K562 (cell line): ENCODE measurements around the gene CAMK2N1. TPM values are rescaled to one million over a fixed set of nuclear protein-coding genes. Genes with fewer than 3 reads are reported as not detected.

ENCODE experiments used
- CREM ChIP-seq: IDR thresholded peaks from 2 replicates; pipeline ENCODE4 v1.6.1; 2014; ENCODE audit warnings: antibody characterized with exemption, low read depth
- FOXK1 ChIP-seq: sonication (generic); formaldehyde crosslinking; IDR thresholded peaks from 2 replicates; pipeline ENCODE4 v1.8.0; 2022; ENCODE audit warnings: missing genetic modification reagents, mild to moderate bottlenecking, borderline replicate concordance
- KAT7 ChIP-seq: sonication (generic); formaldehyde crosslinking; IDR thresholded peaks from 2 replicates; pipeline ENCODE4 v1.8.0; 2022; ENCODE audit warnings: missing genetic modification reagents, mild to moderate bottlenecking, borderline replicate concordance
- KDM4B ChIP-seq, 2 experiments: fragments of 450-650 bp in 1 of 2; sonication (generic) in 1 of 2; IDR thresholded peaks; 2 replicates each; pipeline ENCODE4 v1.6.1; 2016 to 2017; ENCODE audit warnings: borderline replicate concordance in 2 of 2, antibody characterized with exemption in 1 of 2, low read depth in 1 of 2, mild to moderate bottlenecking in 1 of 2
- LCOR ChIP-seq: sonication (generic); formaldehyde crosslinking; IDR thresholded peaks from 2 replicates; pipeline ENCODE4 v1.8.0; 2022; ENCODE audit warnings: mild to moderate bottlenecking, missing genetic modification reagents
- NCOR1 ChIP-seq: fragments of 450-650 bp; IDR thresholded peaks from 2 replicates; pipeline ENCODE4 v1.6.1; 2016; ENCODE audit warnings: mild to moderate bottlenecking, moderate library complexity
- PCBP1 ChIP-seq: fragments of 200-400 bp; formaldehyde crosslinking; IDR thresholded peaks from 2 replicates; pipeline ENCODE4 v1.6.1; 2018; ENCODE audit warnings: mild to moderate bottlenecking, low read depth, low read length; ENCODE audit not compliant: poor library complexity, severe bottlenecking
- RAD21 ChIP-seq, 2 experiments: fragments of 250-450 bp in 1 of 2; fragments of 450-650 bp in 1 of 2; sonication (Bioruptor Pico) in 1 of 2; formaldehyde crosslinking in 1 of 2; IDR thresholded peaks in 1 of 2; conservative IDR thresholded peaks in 1 of 2; 2 replicates each; pipeline versions ENCODE4 v1.4.0 to v1.8.0; 2020 to 2022; ENCODE audit warnings: mild to moderate bottlenecking in 2 of 2, moderate library complexity in 1 of 2
- RCOR1 ChIP-seq, 2 experiments: IDR thresholded peaks; 2 replicates each; pipeline ENCODE4 v1.6.1; 2012; ENCODE audit warnings: low read depth in 2 of 2, low read length in 2 of 2, borderline replicate concordance in 1 of 2, improper control_type of control experiment in 1 of 2
- SMARCA5 ChIP-seq: fragments of 450-650 bp; IDR thresholded peaks from 2 replicates; pipeline ENCODE4 v1.6.1; 2016
- SREBF1 ChIP-seq: fragments of 150-350 bp; IDR thresholded peaks from 2 replicates; pipeline ENCODE4 v1.6.1; 2014; ENCODE audit warnings: antibody characterized with exemption, low read depth, low read length, borderline replicate concordance
- ZNF124 ChIP-seq: sonication (generic); formaldehyde crosslinking; IDR thresholded peaks from 2 replicates; pipeline ENCODE4 v1.8.1; 2022; ENCODE audit warnings: missing genetic modification reagents
- ZNF583 ChIP-seq: fragments of 250-450 bp; sonication (Bioruptor Pico); IDR thresholded peaks from 2 replicates; pipeline ENCODE4 v1.4.0; 2020
- polyA plus RNA-seq, 8 experiments: library from polyadenylated mRNA; depleted of rRNA in 4 of 8; stranded (reverse) in 5 of 8; unstranded in 3 of 8; fragments of >200 nt; fragmentation: Nextera tagmentation in 2 of 8; fragmentation: Illumina TruSeq in 1 of 8; extraction: Ambion mirVana in 2 of 8; extraction: Trizol in 1 of 8; gene quantifications; 2 replicates each; pipeline versions ENCODE4 v1.2.1 to v1.2.3, GENCODE V29; 2011 to 2014; ENCODE audit warnings: inconsistent platforms in 1 of 8, missing spikeins in 1 of 8
- total RNA-seq, 7 experiments: library from RNA; depleted of rRNA in 6 of 7; stranded (reverse); fragments of >200 nt in 6 of 7; fragmentation: Illumina TruSeq in 2 of 7; extraction: Trizol in 2 of 7; gene quantifications; 2 replicates each; pipeline versions ENCODE4 v1.2.1 to v1.2.3, GENCODE V29; 2011 to 2021; ENCODE audit warnings: low replicate concordance in 1 of 7
- TF ChIP-seq, protein P1 (sequence below): fragments of 250-450 bp; sonication (Bioruptor Pico); IDR thresholded peaks from 2 replicates; pipeline ENCODE4 v1.5.1; 2021; ENCODE audit warnings: mild to moderate bottlenecking
- TF ChIP-seq, protein P2 (sequence below): sonication (generic); formaldehyde crosslinking; IDR thresholded peaks from 2 replicates; pipeline ENCODE4 v1.8.1; 2022; ENCODE audit warnings: missing genetic modification reagents
- TF ChIP-seq, protein P3 (sequence below): sonication (generic); formaldehyde crosslinking; IDR thresholded peaks from 2 replicates; pipeline ENCODE4 v1.8.1; 2023; ENCODE audit warnings: mild to moderate bottlenecking, missing genetic modification reagents
- TF ChIP-seq, protein P4 (sequence below): fragments of 250-450 bp; sonication (Bioruptor Pico); IDR thresholded peaks from 2 replicates; pipeline ENCODE4 v1.4.0; 2020; ENCODE audit warnings: mild to moderate bottlenecking, moderate library complexity, borderline replicate concordance
- TF ChIP-seq, protein P5 (sequence below): sonication (generic); formaldehyde crosslinking; IDR thresholded peaks from 2 replicates; pipeline ENCODE4 v1.8.0; 2022; ENCODE audit warnings: mild to moderate bottlenecking, low read depth, missing genetic modification reagents

CAMK2N1 gene
- total and polyA plus RNA-seq, 9 of the 15 experiments (the other 6 are each of a cell fraction or from before 2014, with no cell fraction given): 0.09 to 1.4 (median 0.34) TPM

DNA sequence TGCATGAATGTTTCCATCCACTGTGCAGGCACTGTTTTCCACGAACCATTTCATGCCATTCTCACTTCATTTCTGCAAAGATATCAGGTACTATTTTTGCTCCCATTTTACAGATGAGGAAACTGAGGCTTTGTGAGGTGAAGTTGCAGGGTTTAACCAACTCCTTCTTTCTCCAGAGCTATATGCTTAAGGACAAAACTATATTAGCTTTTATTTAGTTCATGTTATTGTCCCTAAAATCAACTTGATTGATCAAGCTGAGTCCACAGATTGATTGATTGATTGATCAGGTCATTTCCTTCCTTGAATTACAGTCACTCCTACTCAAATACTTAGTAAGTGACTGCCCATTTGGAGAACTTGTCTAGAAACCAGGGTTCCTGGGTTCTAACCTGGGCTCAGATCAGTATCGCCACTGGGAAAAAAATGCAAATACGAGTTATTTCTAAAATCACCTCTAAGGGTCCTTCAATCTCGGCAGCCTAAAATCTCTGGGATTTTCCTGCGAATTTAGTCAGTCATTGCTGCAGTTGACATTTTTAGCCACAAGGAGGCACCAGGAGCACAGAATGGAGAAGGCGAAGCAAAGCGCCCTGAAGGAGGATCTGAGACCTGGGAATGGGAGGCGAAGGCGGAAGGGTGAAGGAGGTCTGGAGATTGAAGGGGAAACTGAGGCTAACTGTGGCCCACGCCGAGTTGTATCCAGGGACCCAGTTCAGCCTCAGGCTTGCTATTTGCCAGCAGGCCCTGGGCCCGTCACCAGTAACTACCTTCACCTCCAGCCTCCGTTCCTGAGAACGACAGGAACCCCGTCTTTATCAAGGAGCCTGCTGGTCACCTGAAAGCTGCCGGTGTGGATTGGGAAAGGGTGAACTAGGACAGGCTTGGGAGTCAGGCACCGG, 36.2 kb upstream of the CAMK2N1 start (continued):
- no peak for TF ChIP-seq PCBP1
- no peak for TF ChIP-seq SREBF1
- TF ChIP-seq, protein P1, sequence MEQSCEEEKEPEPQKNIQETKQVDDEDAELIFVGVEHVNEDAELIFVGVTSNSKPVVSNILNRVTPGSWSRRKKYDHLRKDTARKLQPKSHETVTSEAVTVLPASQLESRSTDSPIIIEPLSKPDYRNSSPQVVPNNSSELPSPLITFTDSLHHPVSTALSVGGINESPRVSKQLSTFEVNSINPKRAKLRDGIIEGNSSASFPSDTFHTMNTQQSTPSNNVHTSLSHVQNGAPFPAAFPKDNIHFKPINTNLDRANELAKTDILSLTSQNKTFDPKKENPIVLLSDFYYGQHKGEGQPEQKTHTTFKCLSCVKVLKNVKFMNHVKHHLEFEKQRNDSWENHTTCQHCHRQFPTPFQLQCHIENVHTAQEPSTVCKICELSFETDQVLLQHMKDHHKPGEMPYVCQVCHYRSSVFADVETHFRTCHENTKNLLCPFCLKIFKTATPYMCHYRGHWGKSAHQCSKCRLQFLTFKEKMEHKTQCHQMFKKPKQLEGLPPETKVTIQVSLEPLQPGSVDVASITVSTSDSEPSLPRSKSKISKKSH: no peak
- TF ChIP-seq NCOR1: no peak
- TF ChIP-seq KDM4B (IDR thresholded peaks at IDR 0.05; ENCODE audit: borderline replicate concordance in 2 of 2, low read depth in 1 of 2): no peak
- TF ChIP-seq ZNF583 (CRISPR knock-in tag): no peak
- no peak for TF ChIP-seq ZNF124 (CRISPR knock-in tag)
- TF ChIP-seq, protein P2, sequence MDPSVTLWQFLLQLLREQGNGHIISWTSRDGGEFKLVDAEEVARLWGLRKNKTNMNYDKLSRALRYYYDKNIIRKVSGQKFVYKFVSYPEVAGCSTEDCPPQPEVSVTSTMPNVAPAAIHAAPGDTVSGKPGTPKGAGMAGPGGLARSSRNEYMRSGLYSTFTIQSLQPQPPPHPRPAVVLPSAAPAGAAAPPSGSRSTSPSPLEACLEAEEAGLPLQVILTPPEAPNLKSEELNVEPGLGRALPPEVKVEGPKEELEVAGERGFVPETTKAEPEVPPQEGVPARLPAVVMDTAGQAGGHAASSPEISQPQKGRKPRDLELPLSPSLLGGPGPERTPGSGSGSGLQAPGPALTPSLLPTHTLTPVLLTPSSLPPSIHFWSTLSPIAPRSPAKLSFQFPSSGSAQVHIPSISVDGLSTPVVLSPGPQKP (CRISPR knock-in tag): no peak
- TF ChIP-seq, protein P3, sequence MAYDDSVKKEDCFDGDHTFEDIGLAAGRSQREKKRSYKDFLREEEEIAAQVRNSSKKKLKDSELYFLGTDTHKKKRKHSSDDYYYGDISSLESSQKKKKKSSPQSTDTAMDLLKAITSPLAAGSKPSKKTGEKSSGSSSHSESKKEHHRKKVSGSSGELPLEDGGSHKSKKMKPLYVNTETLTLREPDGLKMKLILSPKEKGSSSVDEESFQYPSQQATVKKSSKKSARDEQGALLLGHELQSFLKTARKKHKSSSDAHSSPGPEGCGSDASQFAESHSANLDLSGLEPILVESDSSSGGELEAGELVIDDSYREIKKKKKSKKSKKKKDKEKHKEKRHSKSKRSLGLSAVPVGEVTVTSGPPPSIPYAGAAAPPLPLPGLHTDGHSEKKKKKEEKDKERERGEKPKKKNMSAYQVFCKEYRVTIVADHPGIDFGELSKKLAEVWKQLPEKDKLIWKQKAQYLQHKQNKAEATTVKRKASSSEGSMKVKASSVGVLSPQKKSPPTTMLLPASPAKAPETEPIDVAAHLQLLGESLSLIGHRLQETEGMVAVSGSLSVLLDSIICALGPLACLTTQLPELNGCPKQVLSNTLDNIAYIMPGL (CRISPR knock-in tag): no peak
- TF ChIP-seq CREM: 0 out of 2 replicates have a peak, but pooled peaks have one; percentile 36
- peak; percentile 53; the same call in 1 of the 2 replicates for TF ChIP-seq LCOR (CRISPR knock-in tag)
- peak; percentile 82 for TF ChIP-seq SMARCA5
- TF ChIP-seq KAT7 (CRISPR knock-in tag): no peak
- peak; percentile 98 to 99 for TF ChIP-seq RCOR1 (IDR thresholded peaks at IDR 0.05; ENCODE audit: borderline replicate concordance in 1 of 2, low read depth in 2 of 2, low read length in 2 of 2)
- TF ChIP-seq, protein P4, sequence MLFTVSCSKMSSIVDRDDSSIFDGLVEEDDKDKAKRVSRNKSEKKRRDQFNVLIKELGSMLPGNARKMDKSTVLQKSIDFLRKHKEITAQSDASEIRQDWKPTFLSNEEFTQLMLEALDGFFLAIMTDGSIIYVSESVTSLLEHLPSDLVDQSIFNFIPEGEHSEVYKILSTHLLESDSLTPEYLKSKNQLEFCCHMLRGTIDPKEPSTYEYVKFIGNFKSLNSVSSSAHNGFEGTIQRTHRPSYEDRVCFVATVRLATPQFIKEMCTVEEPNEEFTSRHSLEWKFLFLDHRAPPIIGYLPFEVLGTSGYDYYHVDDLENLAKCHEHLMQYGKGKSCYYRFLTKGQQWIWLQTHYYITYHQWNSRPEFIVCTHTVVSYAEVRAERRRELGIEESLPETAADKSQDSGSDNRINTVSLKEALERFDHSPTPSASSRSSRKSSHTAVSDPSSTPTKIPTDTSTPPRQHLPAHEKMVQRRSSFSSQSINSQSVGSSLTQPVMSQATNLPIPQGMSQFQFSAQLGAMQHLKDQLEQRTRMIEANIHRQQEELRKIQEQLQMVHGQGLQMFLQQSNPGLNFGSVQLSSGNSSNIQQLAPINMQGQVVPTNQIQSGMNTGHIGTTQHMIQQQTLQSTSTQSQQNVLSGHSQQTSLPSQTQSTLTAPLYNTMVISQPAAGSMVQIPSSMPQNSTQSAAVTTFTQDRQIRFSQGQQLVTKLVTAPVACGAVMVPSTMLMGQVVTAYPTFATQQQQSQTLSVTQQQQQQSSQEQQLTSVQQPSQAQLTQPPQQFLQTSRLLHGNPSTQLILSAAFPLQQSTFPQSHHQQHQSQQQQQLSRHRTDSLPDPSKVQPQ: no peak
- no peak for TF ChIP-seq FOXK1 (CRISPR knock-in tag)
- peak; percentile 88 to 96 for TF ChIP-seq RAD21 (CRISPR knock-in tag; conservative IDR thresholded peaks at IDR 0.05 in 1 of 2, IDR thresholded peaks at IDR 0.05 in 1 of 2)
- TF ChIP-seq, protein P5, sequence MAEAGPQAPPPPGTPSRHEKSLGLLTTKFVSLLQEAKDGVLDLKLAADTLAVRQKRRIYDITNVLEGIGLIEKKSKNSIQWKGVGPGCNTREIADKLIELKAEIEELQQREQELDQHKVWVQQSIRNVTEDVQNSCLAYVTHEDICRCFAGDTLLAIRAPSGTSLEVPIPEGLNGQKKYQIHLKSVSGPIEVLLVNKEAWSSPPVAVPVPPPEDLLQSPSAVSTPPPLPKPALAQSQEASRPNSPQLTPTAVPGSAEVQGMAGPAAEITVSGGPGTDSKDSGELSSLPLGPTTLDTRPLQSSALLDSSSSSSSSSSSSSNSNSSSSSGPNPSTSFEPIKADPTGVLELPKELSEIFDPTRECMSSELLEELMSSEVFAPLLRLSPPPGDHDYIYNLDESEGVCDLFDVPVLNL (CRISPR knock-in tag): no peak
